Activated T-helper 1 cell treated with anti-CD3 and anti-CD28 coated beads, Interleukin-12 subunit alpha, Interleukin-12 subunit beta, Interleukin-2, Interleukin-4 antibody, amounts not matched to agents 30 ng/mL and 10 ng/mL and 1 ng/mL, durations not matched to agents 14 hours and 24 hours and 36 hours (primary cell): ENCODE data around the gene SYT1. TPM values are rescaled to one million over a fixed set of nuclear protein-coding genes. Genes with fewer than 3 reads are reported as not detected.

ENCODE experiments used
- DNase-seq: peaks from one replicate; pipeline ENCODE4 v3.0.0; 2021; ENCODE audit warnings: low spot score
- H3K27ac Mint-ChIP-seq: one replicate; pipeline ENCODE4 v1.8.0; 2021; ENCODE audit warnings: mild to moderate bottlenecking, mixed read lengths
- H3K27me3 Mint-ChIP-seq: one replicate; pipeline ENCODE4 v1.8.0; 2022; ENCODE audit warnings: mild to moderate bottlenecking, moderate library complexity, mixed read lengths; ENCODE audit not compliant: insufficient read depth
- H3K36me3 Mint-ChIP-seq: one replicate; pipeline ENCODE4 v1.8.0; 2021; ENCODE audit warnings: low read depth, mixed read lengths
- H3K4me1 Mint-ChIP-seq: one replicate; pipeline ENCODE4 v1.8.0; 2021; ENCODE audit warnings: low read depth, mixed read lengths
- H3K4me3 Mint-ChIP-seq: one replicate; pipeline ENCODE4 v1.8.0; 2021; ENCODE audit warnings: mild to moderate bottlenecking, moderate library complexity, mixed read lengths
- H3K9me3 Mint-ChIP-seq: one replicate; pipeline ENCODE4 v1.8.0; 2021; ENCODE audit warnings: mixed read lengths
- intact Hi-C: fragments of 100-400 bp; cut with micrococcal nuclease; formaldehyde crosslinking; loops from one replicate; pipeline ENCODE4 v1.15.1; 2024
- total RNA-seq: library from RNA; stranded (reverse); gene quantifications from 2 replicates; pipeline ENCODE4 v1.2.3, GENCODE V29; 2022

Gene SYT1
- total RNA-seq, 1 donor from 2014 or later, result not detected

DNA sequence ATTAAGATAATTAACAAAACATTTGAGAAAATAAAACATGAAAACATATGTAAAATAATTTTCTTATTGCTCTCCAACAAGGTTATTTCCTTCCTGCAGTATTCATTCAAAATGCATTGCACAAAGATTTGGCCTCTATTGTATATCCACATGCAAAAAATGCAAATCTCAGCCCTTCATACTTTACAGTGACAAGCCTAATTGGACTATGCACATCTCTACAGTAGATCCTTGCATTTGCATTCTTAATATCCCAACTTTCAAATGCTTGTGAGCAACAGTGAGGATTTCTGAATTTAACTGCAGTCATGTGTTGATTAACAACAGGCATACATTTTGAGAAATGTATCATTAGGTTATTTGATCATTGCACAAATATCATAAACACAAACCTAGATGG lies 492.5 kb downstream of the SYT1 start:
- DNase-seq, result no peak
- H3K9me3 Mint-ChIP-seq, result no peaks in the 10 kb centered on the region
- H3K4me1 Mint-ChIP-seq, result no peaks in the 10 kb centered on the region
- H3K27ac Mint-ChIP-seq, result no peak overlapping the region
- no peaks in the 10 kb centered on the region for H3K27me3 Mint-ChIP-seq
- H3K4me3 Mint-ChIP-seq, result no peak overlapping the region
- intact Hi-C loops, result no loop called here
- no peaks in the 10 kb centered on the region for H3K36me3 Mint-ChIP-seq

DNA sequence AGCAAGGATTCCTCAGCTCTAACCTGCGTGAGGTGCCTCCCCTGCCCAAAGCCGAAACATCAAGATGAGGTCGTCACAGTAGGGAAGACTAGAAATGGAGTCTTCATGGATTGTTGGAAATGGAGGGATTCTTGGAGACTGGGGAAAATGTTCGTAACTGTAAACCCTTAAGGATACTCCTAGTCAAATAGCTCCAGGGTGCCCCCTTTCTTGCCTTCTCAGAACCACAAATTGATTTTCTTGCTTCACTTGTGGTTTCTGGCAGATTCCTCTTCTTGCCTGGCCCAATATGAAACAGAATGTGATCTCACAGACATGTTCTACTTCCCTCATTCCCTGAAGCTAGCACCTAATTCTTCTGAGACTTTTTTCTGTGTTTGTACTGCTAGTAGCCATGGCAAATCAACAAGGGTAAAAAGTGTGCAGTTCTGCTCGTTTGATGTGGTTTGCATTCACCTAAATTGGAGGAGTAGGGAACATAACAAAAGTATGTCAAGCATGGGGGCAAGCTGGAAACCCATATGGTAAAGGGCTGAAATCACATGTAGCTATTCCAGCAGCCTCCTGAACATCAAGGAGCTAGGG lies 494.2 kb downstream of the SYT1 start:
- Mint-ChIP-seq H3K4me1 (no peaks in the 10 kb centered on the region), H3K4me3 (no peak overlapping the region), H3K36me3 (no peaks in the 10 kb centered on the region), H3K27ac (no peak overlapping the region), H3K27me3 (no peaks in the 10 kb centered on the region), H3K9me3 (no peaks in the 10 kb centered on the region)
- intact Hi-C loops, result no loop called here
- no peak for DNase-seq

- DNase-seq, result no peak
- Mint-ChIP-seq H3K36me3 (no peaks in the 10 kb centered on the region), H3K4me3 (no peak overlapping the region), H3K4me1 (no peaks in the 10 kb centered on the region), H3K27ac (no peak overlapping the region), H3K27me3 (no peaks in the 10 kb centered on the region), H3K9me3 (no peaks in the 10 kb centered on the region)
- intact Hi-C loops, result no loop called here
Measured at GRCh38 chr12:79360286-79360685, 495.7 kb downstream of the SYT1 start.

- Mint-ChIP-seq H3K9me3 (no peaks in the 10 kb centered on the region), H3K4me1 (no peaks in the 10 kb centered on the region), H3K36me3 (no peaks in the 10 kb centered on the region), H3K27ac (no peak overlapping the region), H3K4me3 (no peak overlapping the region), H3K27me3 (no peaks in the 10 kb centered on the region)
- intact Hi-C loops, result no loop called here
- no peak for DNase-seq
Measured at GRCh38 chr12:79360936-79361335, 496.4 kb downstream of the SYT1 start.

- intact Hi-C loops, result no loop called here
- H3K4me3 Mint-ChIP-seq, result no peak overlapping the region
- H3K27ac Mint-ChIP-seq, result no peak overlapping the region
- no peaks in the 10 kb centered on the region for H3K9me3 Mint-ChIP-seq
- H3K36me3 Mint-ChIP-seq, result no peaks in the 10 kb centered on the region
- no peak for DNase-seq
- no peaks in the 10 kb centered on the region for H3K27me3 Mint-ChIP-seq
- H3K4me1 Mint-ChIP-seq, result no peaks in the 10 kb centered on the region
Measured at GRCh38 chr12:79364197-79364596, 499.6 kb downstream of the SYT1 start.

DNA sequence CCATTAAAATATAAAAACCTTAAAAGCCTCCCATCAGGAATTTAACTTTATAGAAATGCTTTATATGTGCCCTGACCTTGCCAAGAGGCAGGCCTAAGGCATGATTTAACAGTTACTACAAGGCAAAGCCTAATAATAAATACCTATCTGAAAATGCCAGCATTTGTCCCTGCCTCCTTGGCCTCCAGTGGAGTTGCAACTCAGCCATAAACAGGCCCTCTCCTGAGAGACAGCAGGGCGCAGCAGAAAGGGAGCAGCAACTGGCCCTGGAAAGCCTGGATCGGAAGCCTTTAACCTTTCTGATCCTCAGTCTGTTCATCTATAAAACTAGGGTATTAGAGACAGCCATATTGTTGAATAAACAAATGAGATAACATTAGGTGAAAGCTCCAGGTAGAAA lies 501.8 kb downstream of the SYT1 start:
- H3K36me3 Mint-ChIP-seq, result no peaks in the 10 kb centered on the region
- no peaks in the 10 kb centered on the region for H3K27me3 Mint-ChIP-seq
- no peaks in the 10 kb centered on the region for H3K4me1 Mint-ChIP-seq
- no peak overlapping the region for H3K4me3 Mint-ChIP-seq
- no peak overlapping the region for H3K27ac Mint-ChIP-seq
- intact Hi-C loops, result no loop called here
- DNase-seq, result no peak
- no peaks in the 10 kb centered on the region for H3K9me3 Mint-ChIP-seq

GRCh38 chr12:79367032-79367589 lies 502.5 kb downstream of the SYT1 start:
- no peak overlapping the region for H3K27ac Mint-ChIP-seq
- H3K4me1 Mint-ChIP-seq, result no peaks in the 10 kb centered on the region
- no peak overlapping the region for H3K4me3 Mint-ChIP-seq
- no peak for DNase-seq
- no peaks in the 10 kb centered on the region for H3K36me3 Mint-ChIP-seq
- intact Hi-C loops, result no loop called here
- H3K27me3 Mint-ChIP-seq, result no peaks in the 10 kb centered on the region
- H3K9me3 Mint-ChIP-seq, result no peaks in the 10 kb centered on the region

- Mint-ChIP-seq H3K36me3 (no peaks in the 10 kb centered on the region), H3K27ac (no peak overlapping the region), H3K4me1 (no peaks in the 10 kb centered on the region), H3K27me3 (no peaks in the 10 kb centered on the region), H3K9me3 (no peaks in the 10 kb centered on the region), H3K4me3 (no peak overlapping the region)
- DNase-seq, result no peak
- intact Hi-C loops, result no loop called here
Measured at GRCh38 chr12:79370021-79370420, 505.4 kb downstream of the SYT1 start.

- intact Hi-C loops, result no loop called here
- no peak for DNase-seq
- no peaks in the 10 kb centered on the region for H3K36me3 Mint-ChIP-seq
- H3K27me3 Mint-ChIP-seq, result no peaks in the 10 kb centered on the region
- H3K9me3 Mint-ChIP-seq, result no peaks in the 10 kb centered on the region
- no peaks in the 10 kb centered on the region for H3K4me1 Mint-ChIP-seq
- H3K27ac Mint-ChIP-seq, result no peak overlapping the region
- no peak overlapping the region for H3K4me3 Mint-ChIP-seq
Measured at GRCh38 chr12:79371226-79371625, 506.7 kb downstream of the SYT1 start.

DNA sequence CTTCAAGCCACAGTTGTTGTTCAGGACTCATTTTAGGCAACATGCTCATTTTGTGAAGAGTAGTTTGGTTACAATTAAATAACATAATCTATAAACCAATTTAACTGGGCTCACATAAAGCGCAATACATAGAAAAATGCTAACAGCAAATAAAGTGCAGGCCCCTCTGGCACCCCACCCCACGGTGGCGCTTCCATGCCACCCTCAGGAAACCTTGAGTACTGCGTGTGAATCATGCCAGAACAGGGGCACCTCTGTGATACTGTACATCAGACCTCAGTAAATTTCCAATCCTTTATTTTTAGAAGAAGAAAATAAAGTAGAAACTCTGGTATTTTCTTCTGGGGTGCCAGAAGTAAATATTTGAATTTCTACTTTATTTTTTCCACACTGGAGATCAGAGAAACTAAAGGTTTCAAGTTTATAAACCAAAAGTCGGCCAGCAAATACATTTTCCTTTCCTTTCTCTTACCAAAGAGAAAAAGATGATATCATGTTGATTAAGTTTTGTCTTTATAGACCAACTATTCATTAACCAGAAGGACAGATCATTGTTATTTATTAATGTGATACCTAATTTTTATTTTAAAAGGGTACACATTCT lies 509.4 kb downstream of the SYT1 start:
- Mint-ChIP-seq H3K4me3 (no peak overlapping the region), H3K4me1 (no peaks in the 10 kb centered on the region), H3K27me3 (no peaks in the 10 kb centered on the region), H3K9me3 (no peaks in the 10 kb centered on the region), H3K27ac (no peak overlapping the region), H3K36me3 (no peaks in the 10 kb centered on the region)
- intact Hi-C loops, result no loop called here
- no peak for DNase-seq

GRCh38 chr12:79374545-79374944 lies 510.0 kb downstream of the SYT1 start:
- H3K9me3 Mint-ChIP-seq, result no peaks in the 10 kb centered on the region
- no peak overlapping the region for H3K4me3 Mint-ChIP-seq
- H3K27ac Mint-ChIP-seq, result no peak overlapping the region
- no peaks in the 10 kb centered on the region for H3K4me1 Mint-ChIP-seq
- no peaks in the 10 kb centered on the region for H3K27me3 Mint-ChIP-seq
- H3K36me3 Mint-ChIP-seq, result no peaks in the 10 kb centered on the region
- intact Hi-C loops, result no loop called here
- DNase-seq, result no peak

GRCh38 chr12:79375050-79375449 lies 510.5 kb downstream of the SYT1 start:
- Mint-ChIP-seq H3K27ac (no peak overlapping the region), H3K4me3 (no peak overlapping the region), H3K36me3 (no peaks in the 10 kb centered on the region), H3K4me1 (no peaks in the 10 kb centered on the region), H3K9me3 (no peaks in the 10 kb centered on the region), H3K27me3 (no peaks in the 10 kb centered on the region)
- no peak for DNase-seq
- intact Hi-C loops, result no loop called here

GRCh38 chr12:79378496-79378895 lies 513.9 kb downstream of the SYT1 start:
- DNase-seq, result no peak
- no peak overlapping the region for H3K27ac Mint-ChIP-seq
- H3K4me3 Mint-ChIP-seq, result no peak overlapping the region
- intact Hi-C loops, result no loop called here
- no peaks in the 10 kb centered on the region for H3K27me3 Mint-ChIP-seq
- H3K9me3 Mint-ChIP-seq, result no peaks in the 10 kb centered on the region
- no peaks in the 10 kb centered on the region for H3K4me1 Mint-ChIP-seq
- no peaks in the 10 kb centered on the region for H3K36me3 Mint-ChIP-seq

DNA sequence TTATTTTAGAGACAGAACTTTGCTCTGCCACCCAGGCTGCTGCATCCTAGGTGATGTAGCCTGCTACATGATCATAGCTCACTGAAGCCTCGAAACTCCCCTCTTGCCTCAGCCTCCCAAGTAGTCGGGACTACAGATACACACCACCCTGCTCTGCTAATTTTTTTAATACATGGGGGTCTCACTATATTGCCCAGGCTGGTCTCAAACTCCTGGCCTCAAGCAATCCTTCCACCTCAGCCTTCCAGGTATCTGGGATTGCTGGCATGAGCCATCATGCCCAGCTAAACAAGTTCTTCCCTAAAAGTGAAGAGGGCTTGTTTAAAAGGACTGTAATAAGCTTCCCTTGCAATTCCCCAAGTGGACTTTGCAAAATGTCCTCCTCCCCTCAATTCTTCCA lies 515.8 kb downstream of the SYT1 start:
- Mint-ChIP-seq H3K36me3 (no peaks in the 10 kb centered on the region), H3K4me3 (no peak overlapping the region), H3K27me3 (no peaks in the 10 kb centered on the region), H3K4me1 (no peaks in the 10 kb centered on the region), H3K27ac (no peak overlapping the region), H3K9me3 (no peaks in the 10 kb centered on the region)
- intact Hi-C loops, result no loop called here
- DNase-seq, result no peak
